ENCODE measurements around the gene IMPG2.

IMPG2 gene

DNA sequence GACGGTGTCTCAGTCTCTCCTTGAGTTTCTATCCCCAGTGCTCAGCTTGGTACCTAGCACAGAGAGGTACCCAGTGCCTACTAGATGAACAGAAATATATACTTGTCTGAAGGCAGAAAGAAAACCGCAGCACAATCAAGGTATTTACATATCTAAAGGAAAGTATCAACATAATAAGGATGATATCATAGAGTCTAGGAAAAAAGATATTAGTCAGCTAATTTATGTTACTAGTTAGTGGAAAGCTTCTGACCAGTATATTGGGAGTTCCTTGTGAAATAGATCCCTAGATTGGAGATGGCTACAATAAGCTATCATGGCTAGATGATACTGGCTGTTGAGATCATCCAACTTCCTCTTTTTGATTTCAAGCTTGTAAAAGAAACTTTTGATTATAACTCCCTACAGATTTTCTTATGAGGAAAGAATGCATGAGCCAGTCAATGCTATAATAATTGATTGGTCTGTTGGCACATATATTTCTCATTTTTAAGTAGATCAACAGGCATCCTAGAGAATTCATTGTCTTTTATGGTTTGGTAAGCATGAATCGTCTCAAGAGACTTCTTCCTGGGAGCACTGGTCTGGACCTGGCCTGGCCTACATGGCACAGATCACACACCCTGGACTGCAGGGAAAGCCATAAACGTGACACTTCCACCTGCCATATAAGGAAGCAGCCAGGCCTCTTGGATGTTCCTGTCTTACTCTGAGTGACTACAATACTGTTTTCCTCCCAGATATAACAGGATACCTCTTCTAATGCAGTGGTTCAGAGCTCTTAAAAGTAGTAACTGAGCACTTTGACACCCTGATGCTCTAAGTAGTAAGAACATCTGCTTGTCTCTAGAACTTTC, 60.7 kb downstream of the IMPG2 start:
- TF ChIP-seq, protein P1, sequence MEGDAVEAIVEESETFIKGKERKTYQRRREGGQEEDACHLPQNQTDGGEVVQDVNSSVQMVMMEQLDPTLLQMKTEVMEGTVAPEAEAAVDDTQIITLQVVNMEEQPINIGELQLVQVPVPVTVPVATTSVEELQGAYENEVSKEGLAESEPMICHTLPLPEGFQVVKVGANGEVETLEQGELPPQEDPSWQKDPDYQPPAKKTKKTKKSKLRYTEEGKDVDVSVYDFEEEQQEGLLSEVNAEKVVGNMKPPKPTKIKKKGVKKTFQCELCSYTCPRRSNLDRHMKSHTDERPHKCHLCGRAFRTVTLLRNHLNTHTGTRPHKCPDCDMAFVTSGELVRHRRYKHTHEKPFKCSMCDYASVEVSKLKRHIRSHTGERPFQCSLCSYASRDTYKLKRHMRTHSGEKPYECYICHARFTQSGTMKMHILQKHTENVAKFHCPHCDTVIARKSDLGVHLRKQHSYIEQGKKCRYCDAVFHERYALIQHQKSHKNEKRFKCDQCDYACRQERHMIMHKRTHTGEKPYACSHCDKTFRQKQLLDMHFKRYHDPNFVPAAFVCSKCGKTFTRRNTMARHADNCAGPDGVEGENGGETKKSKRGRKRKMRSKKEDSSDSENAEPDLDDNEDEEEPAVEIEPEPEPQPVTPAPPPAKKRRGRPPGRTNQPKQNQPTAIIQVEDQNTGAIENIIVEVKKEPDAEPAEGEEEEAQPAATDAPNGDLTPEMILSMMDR (IDR thresholded peaks at IDR 0.05; ENCODE audit: insufficient read depth, low read depth, low read length, missing control alignments), result no peak
- no peak for DNase-seq (ENCODE audit: low read depth)
- no peak overlapping the region for H3K4me3 ChIP-seq (ENCODE audit: low read depth, low read length)

DNA sequence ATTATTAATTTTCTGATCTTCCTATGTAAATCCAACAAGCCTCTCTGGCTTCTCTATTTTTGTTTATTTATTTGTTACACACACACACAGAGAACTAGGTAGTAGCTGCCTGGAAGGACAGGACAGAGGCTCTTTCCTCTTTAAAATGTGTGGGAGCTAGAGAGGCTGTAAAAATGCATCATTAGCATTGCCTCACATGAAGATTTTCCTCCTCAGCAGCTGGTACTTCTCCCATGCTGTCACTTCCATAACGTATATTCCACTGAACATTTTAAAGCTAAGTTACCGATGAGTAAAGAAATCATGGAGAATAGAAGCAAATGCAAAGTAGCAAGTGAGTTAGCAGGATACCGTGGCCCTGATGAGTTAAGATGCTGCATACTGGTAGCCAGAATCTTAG, 63.9 kb downstream of the IMPG2 start:
- H3K4me3 ChIP-seq (ENCODE audit: low read depth, low read length), result no peak overlapping the region
- TF ChIP-seq, protein P1 (IDR thresholded peaks at IDR 0.05; ENCODE audit: insufficient read depth, low read depth, low read length, missing control alignments), result no peak
- no peak for DNase-seq (ENCODE audit: low read depth)

DNA sequence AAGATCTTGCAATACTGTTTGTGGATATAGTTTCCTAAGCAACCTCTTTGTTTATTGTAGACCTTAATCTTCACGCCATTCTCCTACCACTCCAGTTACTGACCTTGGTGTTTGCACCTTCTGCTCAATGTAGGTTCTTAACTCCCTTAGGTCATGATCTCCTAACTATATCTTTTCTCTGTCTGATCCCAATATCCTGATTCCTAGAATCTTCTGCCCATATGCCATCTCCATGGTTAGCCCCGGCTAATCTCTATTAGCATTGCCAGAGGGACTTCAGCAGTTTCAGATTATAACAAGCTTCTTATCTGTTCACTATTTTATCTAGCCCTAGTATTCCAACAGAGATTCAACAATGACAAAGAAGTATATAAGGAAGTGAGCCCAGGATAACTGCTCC, 64.9 kb downstream of the IMPG2 start:
- no peak for DNase-seq (ENCODE audit: low read depth)
- no peak overlapping the region for H3K4me3 ChIP-seq (ENCODE audit: low read depth, low read length)
- TF ChIP-seq, protein P1 (IDR thresholded peaks at IDR 0.05; ENCODE audit: insufficient read depth, low read depth, low read length, missing control alignments), result no peak

DNA sequence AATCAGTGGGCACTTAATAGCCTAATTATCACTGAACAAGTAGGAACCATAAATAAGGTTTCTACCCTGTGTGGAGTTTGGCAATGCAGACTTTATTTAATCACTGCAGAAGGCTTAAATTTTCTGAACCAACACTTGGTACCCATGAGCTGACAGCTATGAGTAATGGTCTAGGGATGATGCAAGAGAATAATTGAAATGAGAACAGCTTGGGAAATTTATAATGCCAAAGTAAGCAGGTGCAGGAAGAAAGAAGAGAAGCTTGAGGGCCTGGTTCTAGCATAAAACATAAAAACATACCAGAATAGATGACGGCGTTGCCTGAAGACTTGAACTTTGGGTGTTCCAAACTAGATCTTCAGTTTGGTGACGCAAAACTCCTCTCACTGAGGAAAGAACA, 67.0 kb downstream of the IMPG2 start:
- H3K4me3 ChIP-seq (ENCODE audit: low read depth, low read length), result no peak overlapping the region
- DNase-seq (ENCODE audit: low read depth), result no peak
- TF ChIP-seq, protein P1 (IDR thresholded peaks at IDR 0.05; ENCODE audit: insufficient read depth, low read depth, low read length, missing control alignments), result no peak

DNA sequence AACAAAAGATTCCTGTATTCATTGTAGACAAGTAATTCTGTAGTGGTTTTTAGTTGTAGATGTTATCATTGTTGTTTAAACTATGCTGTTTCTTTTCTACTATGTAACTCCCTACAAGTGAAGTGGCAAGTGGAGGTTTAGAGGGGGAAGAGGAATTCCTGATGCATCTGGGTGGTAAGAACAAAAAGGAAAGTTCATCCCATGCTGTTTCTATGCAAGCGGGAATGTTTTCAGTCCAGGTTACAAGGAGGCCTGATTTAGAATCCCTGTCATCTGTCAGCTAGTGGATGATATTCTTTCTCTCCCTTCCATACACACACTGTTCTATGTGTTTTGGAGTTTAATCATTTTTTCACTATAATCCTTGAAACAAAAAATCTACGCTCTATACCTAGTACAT, 67.4 kb downstream of the IMPG2 start:
- no peak overlapping the region for H3K4me3 ChIP-seq (ENCODE audit: low read depth, low read length)
- no peak for DNase-seq (ENCODE audit: low read depth)
- TF ChIP-seq, protein P1 (IDR thresholded peaks at IDR 0.05; ENCODE audit: insufficient read depth, low read depth, low read length, missing control alignments), result no peak

DNA sequence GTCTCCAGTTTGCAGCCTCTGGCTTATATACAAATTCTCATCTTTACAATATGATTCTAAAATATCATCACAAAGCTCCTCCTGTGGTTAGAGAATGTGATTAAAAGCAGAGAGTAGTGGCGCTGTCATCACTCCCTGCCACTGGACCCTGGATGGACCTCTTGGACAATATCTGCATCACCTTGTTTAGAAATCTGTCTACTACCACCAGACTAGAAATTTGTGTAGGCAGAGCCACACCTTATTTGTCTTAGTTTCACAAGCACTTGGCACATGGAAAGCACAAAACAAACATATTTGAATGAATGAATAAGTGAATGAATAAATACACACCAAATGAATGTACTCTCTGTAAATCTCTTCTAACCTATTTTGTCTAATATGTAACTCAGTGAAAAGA, 68.1 kb downstream of the IMPG2 start:
- TF ChIP-seq, protein P1 (IDR thresholded peaks at IDR 0.05; ENCODE audit: insufficient read depth, low read depth, low read length, missing control alignments), result no peak
- H3K4me3 ChIP-seq (ENCODE audit: low read depth, low read length), result no peak overlapping the region
- DNase-seq (ENCODE audit: low read depth), result no peak

DNA sequence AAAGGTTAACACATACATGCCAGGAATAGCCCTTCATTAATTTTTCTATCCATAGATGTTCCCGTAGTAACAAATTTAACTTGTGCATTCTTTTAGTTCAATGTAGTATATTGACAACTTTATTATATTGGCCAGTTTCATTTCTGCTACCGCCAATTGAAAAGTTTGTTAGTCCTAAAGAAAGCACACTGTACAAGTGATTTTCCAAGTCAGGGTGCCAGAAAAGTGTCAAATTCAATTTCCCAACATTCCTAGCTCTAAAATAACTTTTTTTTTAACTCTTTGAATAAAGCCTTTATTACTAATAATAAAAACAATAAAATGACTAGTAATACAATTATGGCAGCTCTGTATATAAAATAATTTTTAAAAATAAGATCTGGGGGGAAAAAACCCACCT, 68.9 kb downstream of the IMPG2 start:
- no peak overlapping the region for H3K4me3 ChIP-seq (ENCODE audit: low read depth, low read length)
- TF ChIP-seq, protein P1 (IDR thresholded peaks at IDR 0.05; ENCODE audit: insufficient read depth, low read depth, low read length, missing control alignments), result no peak
- DNase-seq (ENCODE audit: low read depth), result no peak

Data from GM12865 (cell line).